Peyer's patch (tissue), 4 donors: Measurements from ENCODE around the gene HEPN1. TPM values are rescaled to one million over a fixed set of nuclear protein-coding genes. Genes with fewer than 3 reads are reported as not detected.

Experiments used
- DNase-seq, 3 donors: peaks; one replicate each; pipeline ENCODE4 v3.0.0-alpha.2; 2017 to 2019
- H3K27ac ChIP-seq, 4 donors: fragments of 200-600 bp; sonication (generic); one replicate each; pipeline ENCODE4 v1.5.1; 2016 to 2019
- H3K27me3 ChIP-seq, 2 donors: fragments of 200-600 bp; sonication (generic); one replicate each; pipeline ENCODE4 v1.5.1; 2019
- H3K36me3 ChIP-seq, 3 donors: fragments of 200-600 bp; sonication (generic); one replicate each; pipeline ENCODE4 v1.5.1; 2016 to 2019
- H3K4me1 ChIP-seq, 4 donors: fragments of 200-600 bp; sonication (generic); one replicate each; pipeline ENCODE4 v1.5.1; 2016 to 2019
- H3K4me3 ChIP-seq, 4 donors: fragments of 200-600 bp; sonication (generic); 1 replicate in 3 of 4; 2 replicates in 1 of 4; pipeline ENCODE4 v1.5.1; 2016 to 2019; ENCODE audit warnings: mild to moderate bottlenecking in 1 of 4
- H3K9me3 ChIP-seq, 4 donors: fragments of 200-600 bp; sonication (generic); one replicate each; pipeline ENCODE4 v1.5.1; 2016 to 2019; ENCODE audit warnings: mild to moderate bottlenecking in 1 of 4
- CTCF ChIP-seq, 6 experiments: fragments of 450-650 bp in 4 of 6; fragments of 200-600 bp in 2 of 6; sonication (generic) in 1 of 6; IDR thresholded peaks; one replicate each; pipeline ENCODE4 v1.5.1; 2017 to 2019; ENCODE audit warnings: antibody characterized with exemption in 6 of 6, mild to moderate bottlenecking in 3 of 6, moderate library complexity in 1 of 6
- POLR2A ChIP-seq, 2 donors: fragments of 450-650 bp; IDR thresholded peaks; one replicate each; pipeline ENCODE4 v1.5.1; 2017; ENCODE audit warnings: antibody characterized with exemption in 2 of 2, mild to moderate bottlenecking in 2 of 2, moderate library complexity in 2 of 2
- total RNA-seq, 4 donors: library from RNA; depleted of rRNA; stranded (reverse); fragments of >200 nt; gene quantifications; one replicate each; pipeline ENCODE4 v1.1.0, GENCODE V29; 2016

HEPN1 gene
- total RNA-seq, 4 donors from 2014 or later = not detected

- no peak for DNase-seq
- Histone ChIP-seq H3K27ac (no peak overlapping the region), H3K4me1 (no peaks in the 10 kb centered on the region), H3K9me3 (no peaks in the 10 kb centered on the region), H3K36me3 (no peaks in the 10 kb centered on the region), H3K27me3 (no peaks in the 10 kb centered on the region), H3K4me3 (no peak overlapping the region)
- TF ChIP-seq CTCF (IDR thresholded peaks at IDR 0.05) = no peak
- no peak for TF ChIP-seq POLR2A (IDR thresholded peaks at IDR 0.05)
These were observed 31.9 kb upstream of the HEPN1 start for GRCh38 chr11:124886978-124887666.

GRCh38 chr11:124887667-124888013 is 31.4 kb upstream of the HEPN1 start:
- H3K4me1 ChIP-seq = no peaks in the 10 kb centered on the region
- no peaks in the 10 kb centered on the region for H3K36me3 ChIP-seq
- no peak overlapping the region for H3K27ac ChIP-seq
- no peak for DNase-seq
- no peaks in the 10 kb centered on the region for H3K9me3 ChIP-seq
- TF ChIP-seq POLR2A (IDR thresholded peaks at IDR 0.05) = no peak
- no peak for TF ChIP-seq CTCF (IDR thresholded peaks at IDR 0.05)
- H3K27me3 ChIP-seq = no peaks in the 10 kb centered on the region
- no peak overlapping the region for H3K4me3 ChIP-seq

- TF ChIP-seq CTCF (IDR thresholded peaks at IDR 0.05) = no peak
- TF ChIP-seq POLR2A (IDR thresholded peaks at IDR 0.05) = no peak
- H3K36me3 ChIP-seq = no peaks in the 10 kb centered on the region
- no peaks in the 10 kb centered on the region for H3K9me3 ChIP-seq
- no peaks in the 10 kb centered on the region for H3K4me1 ChIP-seq
- DNase-seq = no peak
- no peak overlapping the region for H3K27ac ChIP-seq
- no peak overlapping the region for H3K4me3 ChIP-seq
- no peaks in the 10 kb centered on the region for H3K27me3 ChIP-seq
These were observed 29.6 kb upstream of the HEPN1 start for GRCh38 chr11:124889191-124890091.

GRCh38 chr11:124890151-124890550 is 28.9 kb upstream of the HEPN1 start:
- H3K4me3 ChIP-seq = no peak overlapping the region
- H3K36me3 ChIP-seq = no peaks in the 10 kb centered on the region
- DNase-seq = no peak
- H3K27me3 ChIP-seq = no peaks in the 10 kb centered on the region
- no peak overlapping the region for H3K27ac ChIP-seq
- H3K4me1 ChIP-seq = no peaks in the 10 kb centered on the region
- no peak for TF ChIP-seq CTCF (IDR thresholded peaks at IDR 0.05)
- no peak for TF ChIP-seq POLR2A (IDR thresholded peaks at IDR 0.05)
- no peaks in the 10 kb centered on the region for H3K9me3 ChIP-seq

- DNase-seq = peak in 1 of 3 donors; percentile 5
- no peaks in the 10 kb centered on the region for H3K4me1 ChIP-seq
- no peaks in the 10 kb centered on the region for H3K9me3 ChIP-seq
- TF ChIP-seq POLR2A (IDR thresholded peaks at IDR 0.05) (no peak), CTCF (IDR thresholded peaks at IDR 0.05) (no peak)
- no peaks in the 10 kb centered on the region for H3K27me3 ChIP-seq
- H3K27ac ChIP-seq = no peak overlapping the region
- H3K4me3 ChIP-seq = no peak overlapping the region
- no peaks in the 10 kb centered on the region for H3K36me3 ChIP-seq
These were observed 28.2 kb upstream of the HEPN1 start for GRCh38 chr11:124890683-124891372.
